HCT116 (cell line): Measurements from ENCODE around the gene PAK1. TPM values are rescaled to one million over a fixed set of nuclear protein-coding genes. Genes with fewer than 3 reads are reported as not detected.
A peak's percentile ranks its signal among the peaks of the same experiment; 100 is the strongest.

Experiments
- ATAC-seq: fragments of 200-7000 bp; cut with Tn5 transposase; 2 replicates; pipeline ENCODE4 v1.9.1; 2020; ENCODE audit warnings: mild to moderate bottlenecking, moderate library complexity
- BruUV-seq: library from RNA; stranded (reverse); fragments of 400-500 nt; replicated peaks from 2 replicates; lab custom pipeline; 2021; lab: Mats Ljungman, UMichigan
- CTCF ChIA-PET: fragments of 300-600 bp; sonication (Branson Sonifier 250); formaldehyde crosslinking; loops from one replicate; lab custom pipeline; 2021; ENCODE audit warnings: antibody characterized with exemption; lab: Charles Lee
- POLR2A ChIA-PET: fragments of 300-600, 350-600 bp; sonication (Branson Sonifier 250); formaldehyde crosslinking; loops from one replicate; lab custom pipeline; 2021; ENCODE audit warnings: antibody characterized with exemption; lab: Charles Lee
- RAD21 ChIA-PET, 2 experiments: fragments of 300-600 bp; sonication (Branson Sonifier 250); formaldehyde crosslinking; loops; one replicate each; lab custom pipeline; 2023; ENCODE audit warnings: low total read pairs in 2 of 2; ENCODE audit not compliant: uncharacterized antibody in 2 of 2, unreplicated experiment in 2 of 2, low non-redundant PET in 1 of 2; lab: Charles Lee
- DNase-seq: peaks from one replicate; pipeline ENCODE4 v3.0.0-alpha.2; 2010; ENCODE audit warnings: low read depth, low spot score
- H2AFZ ChIP-seq: fragments of 200-600 bp; shearing (Covaris generic), sonication (generic); 2 replicates; pipeline ENCODE4 v1.6.1; 2017; ENCODE audit warnings: low read depth, mixed run types, mixed read lengths, antibody characterized with exemption, low read length; ENCODE audit not compliant: poor library complexity, severe bottlenecking
- H3K27ac ChIP-seq: 2 replicates; pipeline ENCODE4 v1.5.1; 2012; ENCODE audit warnings: low read depth, low read length
- H3K27me3 ChIP-seq: fragments of 200-600 bp; sonication (generic); 2 replicates; pipeline ENCODE4 v1.6.1; 2016; ENCODE audit warnings: mixed run types, low read length, mixed read lengths; ENCODE audit not compliant: insufficient read depth
- H3K36me3 ChIP-seq, 2 experiments: fragments of 200-500 bp in 1 of 2; fragments of 200-600 bp in 1 of 2; sonication (Bioruptor generic) in 1 of 2; sonication (generic) in 1 of 2; 2 replicates each; pipeline versions ENCODE4 v1.5.1 to v1.6.1; 2014 to 2016; ENCODE audit warnings: low read length in 2 of 2, inconsistent platforms in 1 of 2, mixed read lengths in 1 of 2, mixed run types in 1 of 2; ENCODE audit not compliant: insufficient read depth in 2 of 2, control insufficient read depth in 1 of 2
- H3K4me1 ChIP-seq, 2 experiments: fragments of 200-600 bp in 1 of 2; sonication (generic) in 1 of 2; 2 replicates each; pipeline versions ENCODE4 v1.5.1 to v1.6.1; 2012 to 2017; ENCODE audit warnings: low read length in 2 of 2, inconsistent platforms in 1 of 2, mild to moderate bottlenecking in 1 of 2, mixed read lengths in 1 of 2, mixed run types in 1 of 2, moderate library complexity in 1 of 2; ENCODE audit not compliant: insufficient read depth in 2 of 2, control insufficient read depth in 1 of 2
- H3K4me2 ChIP-seq: fragments of 200-600 bp; sonication (generic); 2 replicates; pipeline ENCODE4 v1.6.1; 2017; ENCODE audit warnings: mixed run types, low read length, mixed read lengths
- H3K4me3 ChIP-seq, 2 experiments: fragments of 200-600 bp in 1 of 2; sonication (generic) in 1 of 2; replicated peaks in 1 of 2; 2 replicates each; pipeline ENCODE4 v1.5.1; 2011 to 2016; ENCODE audit warnings: low read length in 2 of 2, control low read depth in 1 of 2, low read depth in 1 of 2, mild to moderate bottlenecking in 1 of 2, mixed read lengths in 1 of 2, mixed run types in 1 of 2
- H3K79me2 ChIP-seq: fragments of 200-600 bp; sonication (generic); 2 replicates; pipeline ENCODE4 v1.6.1; 2017; ENCODE audit warnings: mild to moderate bottlenecking, mixed run types, low read length, moderate library complexity, mixed read lengths; ENCODE audit not compliant: insufficient read depth
- H3K9ac ChIP-seq: fragments of 200-600 bp; sonication (generic); 2 replicates; pipeline ENCODE4 v1.6.1; 2016; ENCODE audit warnings: low read length, mixed read lengths
- H3K9me2 ChIP-seq: fragments of 200-600 bp; sonication (generic), shearing (Covaris generic); 2 replicates; pipeline ENCODE4 v1.6.1; 2017; ENCODE audit warnings: mixed run types, mild to moderate bottlenecking, moderate library complexity; ENCODE audit not compliant: insufficient read depth
- H3K9me3 ChIP-seq, 2 experiments: fragments of 200-500 bp in 1 of 2; fragments of 200-600 bp in 1 of 2; sonication (Bioruptor generic) in 1 of 2; sonication (generic) in 1 of 2; 2 replicates each; pipeline ENCODE4 v1.6.1; 2014 to 2017; ENCODE audit warnings: low read length in 2 of 2, mixed read lengths in 2 of 2, inconsistent platforms in 1 of 2, low read depth in 1 of 2, mild to moderate bottlenecking in 1 of 2, mixed run types in 1 of 2, moderate library complexity in 1 of 2; ENCODE audit not compliant: control insufficient read depth in 1 of 2, insufficient read depth in 1 of 2
- H4K20me1 ChIP-seq: fragments of 200-600 bp; sonication (generic), shearing (Covaris generic); 2 replicates; pipeline ENCODE4 v1.6.1; 2017; ENCODE audit warnings: mixed run types, mild to moderate bottlenecking, moderate library complexity; ENCODE audit not compliant: insufficient read depth
- ATF3 ChIP-seq: IDR thresholded peaks from 2 replicates; pipeline ENCODE4 v1.6.1; 2012
- CBX3 ChIP-seq: IDR thresholded peaks from 2 replicates; pipeline ENCODE4 v1.6.1; 2012; ENCODE audit warnings: low read depth
- CEBPB ChIP-seq: IDR thresholded peaks from 2 replicates; pipeline ENCODE4 v1.6.1; 2012; ENCODE audit warnings: low read depth
- CTCF ChIP-seq, 3 experiments: fragments of 200-600 bp in 1 of 3; sonication (generic) in 1 of 3; IDR thresholded peaks in 2 of 3; conservative IDR thresholded peaks in 1 of 3; 2 replicates each; pipeline ENCODE4 v1.5.1; 2012 to 2017; ENCODE audit warnings: low read depth in 2 of 3, low read length in 2 of 3, antibody characterized with exemption in 1 of 3, borderline replicate concordance in 1 of 3, control low read depth in 1 of 3, mild to moderate bottlenecking in 1 of 3, mixed read lengths in 1 of 3, mixed run types in 1 of 3, moderate library complexity in 1 of 3; ENCODE audit not compliant: insufficient read depth in 1 of 3
- ELF1 ChIP-seq: IDR thresholded peaks from 2 replicates; pipeline ENCODE4 v1.6.1; 2012; ENCODE audit warnings: low read depth, borderline replicate concordance
- EZH2 ChIP-seq: fragments of 200-600 bp; sonication (generic); IDR thresholded peaks from 2 replicates; pipeline ENCODE4 v1.6.1; 2017; ENCODE audit warnings: antibody characterized with exemption, mixed run types
- FOSL1 ChIP-seq: IDR thresholded peaks from 2 replicates; pipeline ENCODE4 v1.6.1; 2012; ENCODE audit warnings: low read depth
- MAX ChIP-seq: IDR thresholded peaks from 2 replicates; pipeline ENCODE4 v1.6.1; 2012
- POLR2A ChIP-seq: IDR thresholded peaks from 2 replicates; pipeline ENCODE4 v1.7.0; 2011; ENCODE audit warnings: borderline replicate concordance; ENCODE audit not compliant: insufficient read depth, insufficient read length; ENCODE audit errors: extremely low read depth
- POLR2AphosphoS5 ChIP-seq: IDR thresholded peaks from 2 replicates; pipeline ENCODE4 v1.6.1; 2011; ENCODE audit warnings: mild to moderate bottlenecking, low read depth, low read length, moderate library complexity
- RAD21 ChIP-seq: IDR thresholded peaks from 2 replicates; pipeline ENCODE4 v1.6.1; 2012; ENCODE audit warnings: low read depth, mild to moderate bottlenecking
- SIN3A ChIP-seq: IDR thresholded peaks from 2 replicates; pipeline ENCODE4 v1.6.1; 2012; ENCODE audit warnings: low read depth
- SP1 ChIP-seq: IDR thresholded peaks from 2 replicates; pipeline ENCODE4 v1.6.1; 2012; ENCODE audit warnings: low read depth
- SRF ChIP-seq: IDR thresholded peaks from 2 replicates; pipeline ENCODE4 v1.6.1; 2012; ENCODE audit warnings: low read depth
- YY1 ChIP-seq: IDR thresholded peaks from 2 replicates; pipeline ENCODE4 v1.6.1; 2011; ENCODE audit warnings: low read length, low read depth, moderate library complexity, mild to moderate bottlenecking; ENCODE audit not compliant: insufficient replicate concordance; ENCODE audit errors: extremely low read depth
- ZBTB33 ChIP-seq: IDR thresholded peaks from 2 replicates; pipeline ENCODE4 v1.6.1; 2011; ENCODE audit warnings: mild to moderate bottlenecking, low read length, moderate library complexity; ENCODE audit not compliant: insufficient replicate concordance; ENCODE audit errors: extremely low read depth
- ZFX ChIP-seq: fragments of 450-650 bp; IDR thresholded peaks from 2 replicates; pipeline ENCODE4 v1.6.1; 2017
- ZNF274 ChIP-seq: fragments of 200-500 bp; sonication (Bioruptor generic); IDR thresholded peaks from 2 replicates; pipeline ENCODE4 v1.6.1; 2014; ENCODE audit warnings: mild to moderate bottlenecking, low read depth, low read length, inconsistent platforms
- intact Hi-C: fragments of 100-400 bp; cut with micrococcal nuclease; formaldehyde crosslinking; loops from 2 replicates; pipeline ENCODE4 v1.10.0; 2022
- total RNA-seq: library from RNA; stranded (reverse); gene quantifications from one replicate; pipeline ENCODE4 v1.2.1, GENCODE V29; 2021; ENCODE audit not compliant: unreplicated experiment

PAK1 gene
- total RNA-seq, 1 experiment from 2014 or later = 56.1 TPM

DNA sequence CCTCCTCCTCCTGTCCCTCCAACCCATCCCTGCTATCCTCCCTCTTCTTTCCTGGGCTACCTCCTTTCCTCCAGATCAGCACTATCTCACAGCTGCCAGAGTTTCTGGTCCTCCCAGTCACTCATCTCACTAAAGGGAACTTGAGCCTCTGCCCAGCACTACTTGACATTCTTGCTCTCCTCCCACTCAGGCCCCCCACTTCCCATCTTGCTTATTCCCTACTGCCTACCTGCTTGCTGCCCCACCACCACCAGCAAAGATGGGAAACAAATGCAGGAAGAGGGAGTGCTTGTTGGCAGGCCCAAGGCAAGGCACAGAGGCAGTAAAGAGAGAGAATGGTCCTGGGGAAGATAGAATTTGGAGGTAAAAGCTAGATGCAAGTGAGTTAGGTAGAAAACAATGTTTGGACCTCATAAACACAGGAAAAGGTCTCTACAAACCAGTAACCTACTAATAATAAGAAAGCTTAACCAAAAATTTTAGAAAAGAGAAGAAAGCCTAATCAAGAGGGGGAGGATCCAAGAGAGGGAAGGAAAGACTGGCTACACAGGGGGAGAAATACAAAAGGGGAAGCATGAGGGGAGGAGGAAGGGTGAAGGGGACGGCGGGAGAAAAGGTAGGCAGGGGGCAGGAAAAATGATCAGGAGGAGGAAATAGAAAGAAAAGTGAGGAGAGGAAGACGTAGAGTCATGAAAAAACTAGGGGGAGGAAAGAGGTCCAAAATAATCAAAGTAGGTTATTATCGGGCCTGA is 63.6 kb downstream of the PAK1 start:
- RAD21 ChIA-PET = no interaction called here
- no peaks in the 10 kb centered on the region for H3K36me3 ChIP-seq
- H3K4me3 ChIP-seq = 0 out of 4 replicates have a peak overlapping the region, but pooled peaks of 1 of the 2 experiments have one; percentile 5
- CTCF ChIA-PET = no interaction called here
- no peak for ATAC-seq
- BruUV-seq = TSS peak; percentile 34
- POLR2A ChIA-PET = no interaction called here
- H3K27me3 ChIP-seq = no peaks in the 10 kb centered on the region
- no peaks in the 10 kb centered on the region for H4K20me1 ChIP-seq
- no peak for DNase-seq
- peaks cover 46% of the 10 kb centered on the region for H3K79me2 ChIP-seq
- intact Hi-C loops = no loop called here
- no peaks in the 10 kb centered on the region for H3K9me2 ChIP-seq
- peak overlapping the region; percentile 89 for H3K4me2 ChIP-seq
- no peak overlapping the region for H2AFZ ChIP-seq
- peaks cover 15 to 43% of the 10 kb centered on the region in 2 experiments; a peak in 3 of 4 replicates for H3K4me1 ChIP-seq
- TF ChIP-seq FOSL1 = no peak
- no peak for TF ChIP-seq ZFX
- no peak for TF ChIP-seq YY1
- no peak for TF ChIP-seq POLR2A
- TF ChIP-seq ZBTB33 = no peak
- no peak for TF ChIP-seq ATF3
- no peak for TF ChIP-seq SP1
- TF ChIP-seq CBX3 = no peak
- TF ChIP-seq SIN3A = no peak
- TF ChIP-seq CTCF (IDR thresholded peaks at IDR 0.05 in 2 of 3, conservative IDR thresholded peaks at IDR 0.05 in 1 of 3; ENCODE audit: borderline replicate concordance in 1 of 3, insufficient read depth in 1 of 3, low read depth in 2 of 3, low read length in 2 of 3) = no peak
- TF ChIP-seq EZH2 = no peak
- TF ChIP-seq MAX = no peak
- no peak for TF ChIP-seq SRF
- TF ChIP-seq RAD21 = no peak
- TF ChIP-seq ZNF274 = no peak
- no peak for TF ChIP-seq CEBPB
- no peak for TF ChIP-seq POLR2AphosphoS5
- TF ChIP-seq ELF1 = no peak
- no peak overlapping the region for H3K9ac ChIP-seq
- no peak overlapping the region for H3K27ac ChIP-seq
- H3K9me3 ChIP-seq = no peaks in the 10 kb centered on the region
